Adrenal gland (tissue), 5 donors: ENCODE data around the gene BOD1L1.

Source experiments
- POLR2A ChIP-seq, 2 donors: fragments of 450-650 bp; IDR thresholded peaks; one replicate each; pipeline ENCODE4 v1.6.1; 2017; ENCODE audit warnings: antibody characterized with exemption in 2 of 2, mild to moderate bottlenecking in 2 of 2, moderate library complexity in 1 of 2
- TF ChIP-seq, protein P1 (sequence below), 6 experiments: fragments of 450-650 bp in 4 of 6; fragments of 200-600 bp in 2 of 6; sonication (generic) in 1 of 6; IDR thresholded peaks; 1 replicate in 5 of 6; 2 replicates in 1 of 6; pipeline versions ENCODE4 v1.5.1 to v1.8.0; 2016 to 2021; ENCODE audit warnings: antibody characterized with exemption in 6 of 6, mild to moderate bottlenecking in 2 of 6, moderate library complexity in 1 of 6
- donor health status: DM: no; HTN: no; CAD: no.

DNA sequence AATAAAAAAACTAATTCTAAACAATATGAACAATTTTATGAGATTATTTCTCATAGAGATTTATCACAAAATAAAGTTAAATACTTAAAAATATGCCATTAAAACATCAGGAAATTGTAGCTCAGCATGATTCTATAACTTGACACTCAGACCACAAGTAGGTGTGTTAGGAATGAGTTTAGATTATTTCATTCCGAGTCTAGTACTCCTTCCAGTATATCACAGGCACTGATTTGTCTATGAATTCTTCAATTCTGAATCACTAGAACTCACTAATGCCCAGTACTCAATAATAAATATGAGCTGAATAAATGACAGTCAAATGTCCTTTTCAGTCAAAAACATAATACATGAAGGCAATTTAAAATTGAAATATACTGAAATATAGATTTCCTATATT, 22.2 kb downstream of the BOD1L1 start:
- TF ChIP-seq, protein P1, sequence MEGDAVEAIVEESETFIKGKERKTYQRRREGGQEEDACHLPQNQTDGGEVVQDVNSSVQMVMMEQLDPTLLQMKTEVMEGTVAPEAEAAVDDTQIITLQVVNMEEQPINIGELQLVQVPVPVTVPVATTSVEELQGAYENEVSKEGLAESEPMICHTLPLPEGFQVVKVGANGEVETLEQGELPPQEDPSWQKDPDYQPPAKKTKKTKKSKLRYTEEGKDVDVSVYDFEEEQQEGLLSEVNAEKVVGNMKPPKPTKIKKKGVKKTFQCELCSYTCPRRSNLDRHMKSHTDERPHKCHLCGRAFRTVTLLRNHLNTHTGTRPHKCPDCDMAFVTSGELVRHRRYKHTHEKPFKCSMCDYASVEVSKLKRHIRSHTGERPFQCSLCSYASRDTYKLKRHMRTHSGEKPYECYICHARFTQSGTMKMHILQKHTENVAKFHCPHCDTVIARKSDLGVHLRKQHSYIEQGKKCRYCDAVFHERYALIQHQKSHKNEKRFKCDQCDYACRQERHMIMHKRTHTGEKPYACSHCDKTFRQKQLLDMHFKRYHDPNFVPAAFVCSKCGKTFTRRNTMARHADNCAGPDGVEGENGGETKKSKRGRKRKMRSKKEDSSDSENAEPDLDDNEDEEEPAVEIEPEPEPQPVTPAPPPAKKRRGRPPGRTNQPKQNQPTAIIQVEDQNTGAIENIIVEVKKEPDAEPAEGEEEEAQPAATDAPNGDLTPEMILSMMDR (IDR thresholded peaks at IDR 0.05), result no peak
- no peak for TF ChIP-seq POLR2A (IDR thresholded peaks at IDR 0.05)
